Tibial nerve (tissue), 4 donors: Measurements from ENCODE around the gene CASP3. TPM values are rescaled to one million over a fixed set of nuclear protein-coding genes. Genes with fewer than 3 reads are reported as not detected.
"Not testable (repeated sequence)": the region's sequence is repeated elsewhere in the genome, so short reads cannot be mapped to it uniquely, and the experiment has no call there.

Experiments used
- DNase-seq, 2 donors: peaks; one replicate each; pipeline ENCODE4 v3.0.0-alpha.2; 2019; ENCODE audit warnings: low spot score in 2 of 2
- H3K27ac ChIP-seq, 4 donors: fragments of 200-600 bp; sonication (generic) in 3 of 4; one replicate each; pipeline ENCODE4 v1.5.1; 2017 to 2019; ENCODE audit warnings: mild to moderate bottlenecking in 1 of 4
- H3K27me3 ChIP-seq, 2 donors: fragments of 200-600 bp; sonication (generic) in 1 of 2; one replicate each; pipeline versions ENCODE4 v1.5.1 to v1.6.0; 2017 to 2019
- H3K36me3 ChIP-seq, 3 donors: fragments of 200-600 bp; sonication (generic); one replicate each; pipeline ENCODE4 v1.5.1; 2018 to 2019
- H3K4me1 ChIP-seq, 4 donors: fragments of 200-600 bp; sonication (generic) in 3 of 4; one replicate each; pipeline ENCODE4 v1.5.1; 2017 to 2019
- H3K4me3 ChIP-seq, 4 donors: fragments of 200-600 bp; sonication (generic) in 3 of 4; one replicate each; pipeline ENCODE4 v1.5.1; 2017 to 2019; ENCODE audit warnings: mild to moderate bottlenecking in 1 of 4, moderate library complexity in 1 of 4
- H3K9me3 ChIP-seq, 4 donors: fragments of 200-600 bp; sonication (generic) in 3 of 4; one replicate each; pipeline ENCODE4 v1.5.1; 2017 to 2019
- EP300 ChIP-seq, 2 donors: sonication (generic); formaldehyde crosslinking; IDR thresholded peaks; one replicate each; pipeline ENCODE4 v1.6.1; 2017; ENCODE audit warnings: antibody characterized with exemption in 2 of 2, mild to moderate bottlenecking in 1 of 2
- POLR2A ChIP-seq, 2 donors: fragments of 450-650 bp; IDR thresholded peaks; one replicate each; pipeline ENCODE4 v1.6.1; 2017; ENCODE audit warnings: antibody characterized with exemption in 2 of 2, mild to moderate bottlenecking in 2 of 2, moderate library complexity in 2 of 2
- WGBS, 2 donors: methylation state at CpG; one replicate each; pipeline ENCODE4 v1.1.5; 2018; 5-methylcytosine and 5-hydroxymethylcytosine counted together
- total RNA-seq, 4 donors: library from RNA; depleted of rRNA; stranded (reverse); fragments of >200 nt; gene quantifications; one replicate each; pipeline ENCODE4 v1.1.0, GENCODE V29; 2016
- TF ChIP-seq, protein P1 (sequence below), 5 experiments: fragments of 200-600 bp in 3 of 5; fragments of 450-650 bp in 2 of 5; sonication (generic) in 3 of 5; IDR thresholded peaks; one replicate each; pipeline ENCODE4 v1.5.1; 2016 to 2019; ENCODE audit warnings: antibody characterized with exemption in 5 of 5, mild to moderate bottlenecking in 3 of 5, moderate library complexity in 2 of 5

CASP3 gene
- total RNA-seq, 4 donors from 2014 or later: 7.6 to 17.7 (median 9.7) TPM

DNA sequence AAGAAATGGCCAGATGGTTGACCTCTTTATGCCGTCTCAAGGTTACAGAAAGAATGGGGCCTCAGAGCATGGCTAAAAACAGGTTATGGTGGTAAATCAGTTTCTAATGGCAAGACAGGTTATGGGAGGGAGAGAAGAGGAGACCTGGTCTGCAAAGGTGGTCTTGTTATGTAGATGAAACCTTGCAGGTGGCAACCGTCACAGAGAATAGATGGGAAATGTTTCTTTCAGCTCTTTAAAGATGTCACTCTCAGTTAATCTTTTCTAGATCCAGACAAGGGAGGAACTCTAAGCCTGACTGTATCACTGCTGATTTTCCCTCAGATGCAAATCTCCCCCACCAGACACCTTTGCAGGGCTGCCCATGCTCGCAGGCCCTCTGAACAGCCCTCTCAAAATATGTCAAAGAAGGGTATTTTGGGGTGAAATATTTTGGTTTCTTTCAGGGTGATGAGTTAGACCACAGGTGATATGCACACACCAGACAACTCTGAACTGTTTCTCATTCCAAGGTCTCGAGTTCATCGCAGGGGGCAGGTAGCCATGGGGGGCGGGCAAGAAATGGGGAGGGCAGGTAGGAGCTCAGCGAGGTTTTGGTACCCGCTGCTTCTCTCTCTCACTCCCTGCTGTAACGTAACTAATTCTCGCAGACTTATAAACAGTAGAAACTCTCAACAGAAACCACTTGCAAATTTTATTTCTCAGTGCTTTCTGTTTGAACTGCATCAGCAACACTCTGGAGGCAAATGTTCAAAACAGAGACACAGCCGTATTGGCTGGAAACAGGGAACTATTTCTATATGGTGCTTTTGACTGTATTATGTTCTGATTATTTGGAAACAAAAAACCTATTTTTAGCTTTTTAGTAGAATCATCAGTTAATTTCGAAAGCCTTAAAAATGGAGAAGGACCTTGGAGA lies 32.4 kb downstream of the CASP3 start:
- Histone ChIP-seq H3K4me3 (no peak overlapping the region), H3K27me3 (no peaks in the 10 kb centered on the region), H3K27ac (no peak overlapping the region), H3K9me3 (peaks cover 0 to 6% (median 0%) of the 10 kb centered on the region in 4 donors), H3K4me1 (no peaks in the 10 kb centered on the region), H3K36me3 (no peaks in the 10 kb centered on the region)
- 67 to 73% methylated on average over 12 of the region's 12 CpGs for WGBS, 2 donors
- DNase-seq: no peak
- TF ChIP-seq POLR2A (IDR thresholded peaks at IDR 0.05) (no peak), EP300 (IDR thresholded peaks at IDR 0.05) (no peak)
- TF ChIP-seq, protein P1, sequence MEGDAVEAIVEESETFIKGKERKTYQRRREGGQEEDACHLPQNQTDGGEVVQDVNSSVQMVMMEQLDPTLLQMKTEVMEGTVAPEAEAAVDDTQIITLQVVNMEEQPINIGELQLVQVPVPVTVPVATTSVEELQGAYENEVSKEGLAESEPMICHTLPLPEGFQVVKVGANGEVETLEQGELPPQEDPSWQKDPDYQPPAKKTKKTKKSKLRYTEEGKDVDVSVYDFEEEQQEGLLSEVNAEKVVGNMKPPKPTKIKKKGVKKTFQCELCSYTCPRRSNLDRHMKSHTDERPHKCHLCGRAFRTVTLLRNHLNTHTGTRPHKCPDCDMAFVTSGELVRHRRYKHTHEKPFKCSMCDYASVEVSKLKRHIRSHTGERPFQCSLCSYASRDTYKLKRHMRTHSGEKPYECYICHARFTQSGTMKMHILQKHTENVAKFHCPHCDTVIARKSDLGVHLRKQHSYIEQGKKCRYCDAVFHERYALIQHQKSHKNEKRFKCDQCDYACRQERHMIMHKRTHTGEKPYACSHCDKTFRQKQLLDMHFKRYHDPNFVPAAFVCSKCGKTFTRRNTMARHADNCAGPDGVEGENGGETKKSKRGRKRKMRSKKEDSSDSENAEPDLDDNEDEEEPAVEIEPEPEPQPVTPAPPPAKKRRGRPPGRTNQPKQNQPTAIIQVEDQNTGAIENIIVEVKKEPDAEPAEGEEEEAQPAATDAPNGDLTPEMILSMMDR (IDR thresholded peaks at IDR 0.05): no peak

DNA sequence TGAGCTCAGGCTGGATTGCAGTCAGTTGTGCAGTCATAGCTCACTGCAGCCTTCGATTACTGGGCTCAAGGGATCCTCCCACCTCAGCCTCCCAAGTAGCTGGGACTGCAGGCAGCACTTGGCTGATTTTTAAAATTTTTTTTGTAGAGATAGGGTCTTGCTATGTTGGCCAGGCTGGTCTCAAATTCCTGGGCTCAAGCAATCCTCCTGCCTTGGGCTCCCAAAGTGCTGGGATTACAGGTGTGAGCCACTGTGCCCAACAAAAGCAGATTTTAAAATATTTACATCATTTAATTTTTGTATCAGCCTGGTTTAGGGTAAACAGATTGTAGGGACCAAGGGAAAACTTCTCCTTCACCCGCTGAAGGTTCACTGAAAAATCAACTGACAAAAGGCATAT lies 33.1 kb downstream of the CASP3 start:
- not testable (repeated sequence) for H3K9me3 ChIP-seq, H3K27ac ChIP-seq, H3K4me3 ChIP-seq, H3K36me3 ChIP-seq, H3K27me3 ChIP-seq, DNase-seq, H3K4me1 ChIP-seq
- 82 to 90% methylated on average over 2 of the region's 2 CpGs for WGBS, 2 donors

DNA sequence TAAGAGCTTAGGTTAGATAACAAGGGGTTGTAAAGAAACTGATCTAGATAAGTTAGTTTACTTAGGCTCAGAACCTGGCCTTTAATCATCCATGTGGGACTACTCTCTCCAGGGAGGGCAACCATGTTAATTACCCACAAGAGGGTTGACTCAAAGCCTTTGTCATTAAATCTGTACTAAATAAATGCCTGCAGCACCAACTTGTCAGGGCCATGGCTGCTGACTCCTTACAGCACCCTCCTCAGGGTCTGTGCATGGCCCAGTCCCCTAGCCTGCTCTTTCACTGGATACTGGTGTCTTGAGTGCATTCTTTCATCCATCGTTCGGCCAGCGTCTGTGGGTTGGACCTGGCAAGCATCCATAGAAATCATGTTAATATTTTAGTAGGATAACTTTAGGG lies 34.7 kb downstream of the CASP3 start:
- Histone ChIP-seq H3K9me3 (peaks cover 0 to 6% (median 0%) of the 10 kb centered on the region in 4 donors), H3K4me3 (no peak overlapping the region), H3K4me1 (no peaks in the 10 kb centered on the region), H3K27ac (no peak overlapping the region), H3K27me3 (no peaks in the 10 kb centered on the region), H3K36me3 (no peaks in the 10 kb centered on the region)
- TF ChIP-seq POLR2A (IDR thresholded peaks at IDR 0.05) (no peak), EP300 (IDR thresholded peaks at IDR 0.05) (no peak)
- TF ChIP-seq, protein P1 (IDR thresholded peaks at IDR 0.05): no peak
- 75 to 84% methylated on average over 3 of the region's 3 CpGs for WGBS, 2 donors
- DNase-seq: no peak

DNA sequence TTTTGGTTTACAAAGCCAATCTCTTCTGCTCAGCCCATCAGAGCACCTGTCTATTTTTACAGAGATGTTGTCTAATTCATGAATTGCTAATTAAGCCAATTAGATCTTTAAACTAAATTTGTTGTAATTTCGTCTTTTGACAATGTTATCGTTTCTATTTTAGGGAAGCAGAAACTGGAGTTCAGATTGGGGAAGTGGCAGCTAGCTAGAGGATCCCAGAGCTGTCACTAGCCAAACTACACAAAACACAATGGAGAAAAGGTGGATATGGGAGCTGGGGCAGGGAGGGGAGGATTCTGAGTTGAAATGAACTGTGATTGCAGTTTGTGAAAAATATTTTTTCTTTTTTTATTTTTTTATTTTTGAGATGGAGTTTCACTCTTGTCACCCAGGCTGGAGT lies 35.8 kb downstream of the CASP3 start:
- TF ChIP-seq, protein P1 (IDR thresholded peaks at IDR 0.05): no peak
- TF ChIP-seq EP300 (IDR thresholded peaks at IDR 0.05): no peak
- TF ChIP-seq POLR2A (IDR thresholded peaks at IDR 0.05): no peak
- H3K9me3 ChIP-seq: peaks cover 0 to 6% (median 0%) of the 10 kb centered on the region in 4 donors
- H3K36me3 ChIP-seq: no peaks in the 10 kb centered on the region
- no peak overlapping the region for H3K4me3 ChIP-seq
- no peak for DNase-seq
- no peak overlapping the region for H3K27ac ChIP-seq
- H3K27me3 ChIP-seq: no peaks in the 10 kb centered on the region
- WGBS, 2 donors: 72 to 92% methylated on average over 2 of the region's 2 CpGs
- no peaks in the 10 kb centered on the region for H3K4me1 ChIP-seq

DNA sequence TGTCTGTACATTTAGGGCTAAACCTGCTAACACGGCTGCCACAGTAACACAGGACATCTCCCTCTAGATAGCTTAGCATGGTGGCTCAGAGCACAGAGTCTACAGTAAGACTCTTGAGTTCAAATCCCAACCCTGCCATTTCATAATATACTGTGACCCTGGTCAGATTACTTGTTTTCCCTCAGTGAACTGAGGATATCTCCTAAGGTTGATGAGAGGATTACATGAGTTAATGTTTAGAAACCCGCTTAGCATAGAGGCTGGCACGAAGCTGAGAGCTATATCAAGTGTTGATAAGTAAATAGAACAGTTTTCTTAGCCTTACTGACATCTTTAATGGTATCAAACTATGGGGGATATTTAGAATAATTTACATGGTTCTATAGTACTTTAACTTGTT lies 37.2 kb downstream of the CASP3 start:
- H3K9me3 ChIP-seq: peaks cover 0 to 11% (median 0%) of the 10 kb centered on the region in 4 donors
- H3K36me3 ChIP-seq: no peaks in the 10 kb centered on the region
- H3K27me3 ChIP-seq: no peaks in the 10 kb centered on the region
- no peak overlapping the region for H3K27ac ChIP-seq
- H3K4me1 ChIP-seq: no peaks in the 10 kb centered on the region
- H3K4me3 ChIP-seq: no peak overlapping the region
- WGBS, 2 donors: 88 to 90% methylated on average over 3 of the region's 3 CpGs
- TF ChIP-seq EP300 (IDR thresholded peaks at IDR 0.05): no peak
- TF ChIP-seq, protein P1 (IDR thresholded peaks at IDR 0.05): no peak
- no peak for TF ChIP-seq POLR2A (IDR thresholded peaks at IDR 0.05)
- no peak for DNase-seq

DNA sequence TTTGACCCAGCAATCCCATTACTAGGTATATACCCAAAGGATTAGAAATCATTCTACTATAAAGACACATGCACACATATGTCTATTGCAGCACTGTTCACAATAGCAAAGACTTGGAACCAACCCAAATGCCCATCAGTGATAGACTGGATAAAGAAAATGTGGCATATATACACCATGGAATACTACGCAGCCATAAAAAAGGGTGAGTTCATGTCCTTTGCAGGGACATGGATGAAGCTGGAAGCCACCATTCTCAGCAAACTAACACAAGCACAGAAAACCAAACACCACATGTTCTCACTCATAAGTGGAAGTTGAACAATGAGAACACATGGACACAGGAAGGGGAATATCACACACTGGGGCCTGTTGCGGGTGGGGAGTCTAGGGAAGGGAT lies 41.8 kb downstream of the CASP3 start:
- H3K27me3 ChIP-seq, H3K27ac ChIP-seq, H3K36me3 ChIP-seq, H3K4me1 ChIP-seq, H3K4me3 ChIP-seq, DNase-seq: not testable (repeated sequence)
- WGBS, 2 donors: 90 to 91% methylated on average over 2 of the region's 2 CpGs
- peaks cover 0 to 39% (median 0%) of the 10 kb centered on the region in 4 donors for H3K9me3 ChIP-seq

DNA sequence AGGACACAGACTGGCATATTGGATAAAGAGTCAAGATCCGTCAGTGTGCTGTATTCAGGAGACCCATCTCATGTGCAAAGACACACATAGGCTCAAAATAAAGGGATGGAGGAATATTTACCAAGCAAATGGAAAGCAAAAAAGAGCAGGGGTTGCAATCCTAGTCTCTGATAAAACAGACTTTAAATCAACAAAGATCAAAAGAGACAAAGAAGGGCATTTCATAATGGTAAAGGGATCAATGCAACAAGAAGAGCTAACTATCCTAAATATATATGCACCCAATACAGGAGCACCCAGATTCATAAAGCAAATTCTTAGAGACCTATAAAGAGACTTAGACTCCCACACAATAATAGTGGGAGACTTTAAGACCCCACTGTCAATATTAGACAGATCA lies 46.4 kb downstream of the CASP3 start:
- not testable (repeated sequence) for H3K36me3 ChIP-seq, H3K27ac ChIP-seq, H3K4me3 ChIP-seq, DNase-seq, H3K27me3 ChIP-seq, H3K4me1 ChIP-seq
- 0% methylated on average over 1 of the region's 1 CpG for WGBS, 2 donors
- peaks cover 0 to 39% (median 0%) of the 10 kb centered on the region in 4 donors for H3K9me3 ChIP-seq

DNA sequence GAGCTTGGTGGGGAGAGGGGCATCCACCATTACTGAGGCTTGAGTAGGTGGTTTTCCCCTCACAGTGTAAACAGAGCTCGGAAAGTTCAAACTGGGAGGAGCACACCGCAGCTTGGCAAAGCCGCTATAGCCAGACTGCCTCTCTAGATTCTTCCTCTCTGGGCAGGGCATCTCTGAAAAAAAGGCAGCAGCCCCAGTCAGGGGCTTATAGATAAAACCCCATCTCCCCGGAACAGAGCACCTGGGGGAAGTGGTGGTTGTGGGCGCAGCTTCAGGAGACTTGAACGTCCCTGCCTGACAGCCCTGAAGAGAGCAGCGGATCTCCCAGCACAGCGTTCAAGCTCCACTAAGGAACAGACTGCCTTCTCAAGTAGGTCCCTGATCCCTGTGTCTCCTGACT lies 48.3 kb downstream of the CASP3 start:
- WGBS, 2 donors: 85 to 88% methylated on average over 8 of the region's 8 CpGs
- not testable (repeated sequence) for H3K27ac ChIP-seq, H3K4me1 ChIP-seq, H3K4me3 ChIP-seq, H3K27me3 ChIP-seq, H3K36me3 ChIP-seq, DNase-seq
- H3K9me3 ChIP-seq: peaks cover 0 to 27% (median 0%) of the 10 kb centered on the region in 4 donors
